GM23338 (cell line): ENCODE measurements around the gene ATAD3B. TPM values are rescaled to one million over a fixed set of nuclear protein-coding genes. Genes with fewer than 3 reads are reported as not detected.
"Not testable (repeated sequence)": the region's sequence is repeated elsewhere in the genome, so short reads cannot be mapped to it uniquely, and the experiment has no call there.

Source experiments
- ATAC-seq: fragments of 200-7000 bp; cut with Tn5 transposase; 3 replicates; pipeline ENCODE4 v1.9.1; 2020
- DNase-seq: peaks from one replicate; pipeline ENCODE4 v3.0.0-alpha.2; 2015; ENCODE audit warnings: low spot score
- H2AFZ ChIP-seq: fragments of 200-600 bp; sonication (generic); 2 replicates; pipeline ENCODE4 v1.8.0; 2016; ENCODE audit warnings: antibody characterized with exemption, mild to moderate bottlenecking, moderate library complexity
- H3F3A ChIP-seq: fragments of 200-600 bp; sonication (generic); replicated peaks from 2 replicates; pipeline ENCODE4 v1.8.0; 2017; ENCODE audit warnings: antibody characterized with exemption, mixed run types, low read depth
- H3K27ac ChIP-seq: fragments of 200-600 bp; sonication (generic); 2 replicates; pipeline ENCODE4 v1.6.1; 2016; ENCODE audit warnings: low read depth
- H3K27me3 ChIP-seq: fragments of 200-600 bp; sonication (generic); 2 replicates; pipeline ENCODE4 v1.8.0; 2016; ENCODE audit warnings: mild to moderate bottlenecking, mixed run types, moderate library complexity; ENCODE audit not compliant: insufficient read depth
- H3K36me3 ChIP-seq: fragments of 200-600 bp; sonication (generic); 2 replicates; pipeline ENCODE4 v1.8.0; 2016; ENCODE audit warnings: mild to moderate bottlenecking; ENCODE audit not compliant: insufficient read depth
- H3K4me1 ChIP-seq: fragments of 200-600 bp; sonication (generic); 2 replicates; pipeline ENCODE4 v1.8.0; 2016; ENCODE audit warnings: mild to moderate bottlenecking, moderate library complexity; ENCODE audit not compliant: insufficient read depth
- H3K4me2 ChIP-seq: fragments of 200-600 bp; sonication (generic); 2 replicates; pipeline ENCODE4 v1.7.1; 2017; ENCODE audit warnings: mixed run types
- H3K4me3 ChIP-seq: fragments of 200-600 bp; sonication (generic); 2 replicates; pipeline ENCODE4 v1.6.1; 2016; ENCODE audit warnings: mixed run types
- H3K79me2 ChIP-seq: fragments of 200-600 bp; sonication (generic); replicated peaks from 2 replicates; pipeline ENCODE4 v1.8.0; 2017; ENCODE audit warnings: mild to moderate bottlenecking; ENCODE audit not compliant: insufficient read depth
- H3K9me2 ChIP-seq: fragments of 200-600 bp; sonication (generic); 2 replicates; pipeline ENCODE4 v1.8.0; 2017; ENCODE audit not compliant: insufficient read depth
- H4K20me1 ChIP-seq: fragments of 200-600 bp; sonication (generic); replicated peaks from 2 replicates; pipeline ENCODE4 v1.8.0; 2017; ENCODE audit warnings: mild to moderate bottlenecking; ENCODE audit not compliant: insufficient read depth
- H3K27ac Mint-ChIP-seq: 2 replicates; pipeline ENCODE4 v1.8.0; 2020; ENCODE audit warnings: inconsistent platforms, mild to moderate bottlenecking, moderate library complexity, mixed read lengths
- H3K27me3 Mint-ChIP-seq: 3 replicates; pipeline ENCODE4 v1.8.0; 2022; ENCODE audit warnings: low read depth, mild to moderate bottlenecking, moderate library complexity, mixed read lengths, inconsistent platforms; ENCODE audit not compliant: insufficient read depth, poor library complexity
- H3K36me3 Mint-ChIP-seq: 3 replicates; pipeline ENCODE4 v1.8.0; 2021; ENCODE audit warnings: low read depth, mild to moderate bottlenecking, inconsistent platforms, moderate library complexity, mixed read lengths
- H3K4me1 Mint-ChIP-seq: 3 replicates; pipeline ENCODE4 v1.8.0; 2020; ENCODE audit warnings: mild to moderate bottlenecking, inconsistent platforms, mixed read lengths
- H3K4me3 Mint-ChIP-seq: 3 replicates; pipeline ENCODE4 v1.8.0; 2021; ENCODE audit warnings: moderate library complexity, mild to moderate bottlenecking, inconsistent platforms, mixed read lengths
- H3K9me3 Mint-ChIP-seq: 3 replicates; pipeline ENCODE4 v1.8.0; 2020; ENCODE audit warnings: moderate library complexity, mild to moderate bottlenecking, inconsistent platforms, mixed read lengths
- CREB1 ChIP-seq: fragments of 250-450 bp; sonication (Bioruptor Pico); IDR thresholded peaks from 2 replicates; pipeline ENCODE4 v1.5.0; 2020; ENCODE audit warnings: low read depth, mild to moderate bottlenecking, moderate library complexity
- EZH2 ChIP-seq: fragments of 200-600 bp; sonication (generic); IDR thresholded peaks from one replicate; pipeline ENCODE4 v1.8.0; 2017; ENCODE audit warnings: antibody characterized with exemption, mild to moderate bottlenecking, low read depth; ENCODE audit not compliant: unreplicated experiment
- JUNB ChIP-seq: IDR thresholded peaks from one replicate; pipeline ENCODE4 v1.6.1; 2016; ENCODE audit warnings: antibody characterized with exemption; ENCODE audit not compliant: unreplicated experiment
- POLR2AphosphoS5 ChIP-seq: IDR thresholded peaks from 2 replicates; pipeline ENCODE4 v1.6.1; 2016; ENCODE audit warnings: antibody characterized with exemption, low read depth
- STAT1 ChIP-seq: IDR thresholded peaks from one replicate; pipeline ENCODE4 v1.6.1; 2016; ENCODE audit warnings: antibody characterized with exemption; ENCODE audit not compliant: unreplicated experiment
- ZNF331 ChIP-seq: fragments of 250-450 bp; sonication (Bioruptor Pico); IDR thresholded peaks from 2 replicates; pipeline ENCODE4 v1.5.0; 2020; ENCODE audit warnings: low read depth, mild to moderate bottlenecking, moderate library complexity
- polyA plus RNA-seq: library from polyadenylated mRNA; unstranded; fragments of >200 nt; fragmentation: Nextera tagmentation; extraction: Ambion mirVana; gene quantifications from 2 replicates; pipeline ENCODE4 v1.2.1, GENCODE V29; 2016
- total RNA-seq: library from RNA; depleted of rRNA; stranded (reverse); fragments of >200 nt; shearing (Covaris generic); gene quantifications from 2 replicates; pipeline ENCODE4 v1.2.3, GENCODE V29; 2014
- TF ChIP-seq, protein P1 (sequence below): fragments of 250-450 bp; sonication (Bioruptor Pico); IDR thresholded peaks from 2 replicates; pipeline ENCODE4 v1.5.0; 2020; ENCODE audit warnings: mild to moderate bottlenecking, moderate library complexity
- TF ChIP-seq, protein P2 (sequence below): IDR thresholded peaks from 2 replicates; pipeline ENCODE4 v1.6.1; 2016; ENCODE audit warnings: antibody characterized with exemption

The ATAD3B gene
- total and polyA plus RNA-seq, 2 experiments from 2014 or later: 37.8 to 63.4 TPM

GRCh38 chr1:1463312-1463711 is 8.3 kb upstream of the ATAD3B start:
- H3K36me3 ChIP-seq: no peaks in the 10 kb centered on the region
- H4K20me1 ChIP-seq: no peaks in the 10 kb centered on the region
- Mint-ChIP-seq H3K36me3 (no peaks in the 10 kb centered on the region), H3K4me1 (no peaks in the 10 kb centered on the region), H3K27me3 (peaks cover 3% of the 10 kb centered on the region), H3K27ac (no peak overlapping the region), H3K4me3 (no peak overlapping the region), H3K9me3 (no peaks in the 10 kb centered on the region)
- H3K4me1 ChIP-seq: no peaks in the 10 kb centered on the region
- H3K9me2 ChIP-seq: no peaks in the 10 kb centered on the region
- no peak overlapping the region for H3K4me3 ChIP-seq
- H2AFZ ChIP-seq: no peak overlapping the region
- H3K4me2 ChIP-seq: no peak overlapping the region
- DNase-seq: no peak
- TF ChIP-seq CREB1 (no peak), ZNF331 (CRISPR knock-in tag) (no peak), STAT1 (no peak), POLR2AphosphoS5 (no peak)
- no peaks in the 10 kb centered on the region for H3K27me3 ChIP-seq
- H3K79me2 ChIP-seq: no peaks in the 10 kb centered on the region
- no peak for ATAC-seq
- no peaks in the 10 kb centered on the region for H3F3A ChIP-seq
- no peak overlapping the region for H3K27ac ChIP-seq

GRCh38 chr1:1468196-1468985 is 3.2 kb upstream of the ATAD3B start:
- ATAC-seq: not testable (repeated sequence)

DNA sequence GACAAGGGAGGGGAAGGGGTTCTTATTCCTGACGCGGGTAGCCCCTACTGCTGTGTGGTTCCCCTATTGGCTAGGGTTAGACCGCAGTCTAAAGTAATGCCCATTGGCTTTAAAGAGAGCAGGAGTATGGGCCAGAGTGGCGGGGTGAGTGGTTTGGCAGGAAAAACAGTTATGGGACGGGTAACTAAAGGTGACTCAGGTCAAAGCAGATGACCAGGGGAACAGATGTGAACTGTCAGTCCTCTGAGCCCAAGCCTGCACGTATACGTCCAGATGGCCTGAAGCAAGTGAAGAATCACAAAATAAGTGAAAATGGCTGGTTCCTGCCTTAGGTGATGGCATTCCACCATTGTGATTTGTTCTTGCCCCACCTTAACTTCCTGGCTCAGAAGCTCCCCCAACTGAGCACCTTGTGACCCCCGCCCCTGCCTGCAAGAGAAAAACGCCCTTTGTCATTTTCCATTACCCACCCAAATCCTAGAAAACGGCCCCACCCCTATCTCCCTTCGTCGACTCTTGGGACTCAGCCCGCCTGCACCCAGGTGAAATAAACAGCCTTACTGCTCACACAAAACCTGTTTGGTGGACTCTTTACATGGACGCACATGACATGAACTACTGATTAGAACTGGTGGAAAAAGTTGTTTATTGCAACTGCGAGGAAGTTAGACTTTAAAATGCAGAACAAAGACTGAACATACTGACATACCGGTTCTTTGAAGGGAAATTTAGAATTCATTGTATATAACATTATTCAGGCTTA is 758 bp upstream of the ATAD3B start:
- Mint-ChIP-seq H3K9me3 (no peaks in the 10 kb centered on the region), H3K36me3 (peaks cover 3% of the 10 kb centered on the region; the same call in 2 of the 3 replicates), H3K4me1 (peaks cover 8% of the 10 kb centered on the region), H3K4me3 (peak overlapping the region; percentile 94), H3K27me3 (peaks cover 9% of the 10 kb centered on the region), H3K27ac (peak overlapping the region; percentile 97)
- Histone ChIP-seq H3K79me2 (peaks cover 24% of the 10 kb centered on the region), H2AFZ (peak overlapping the region; percentile 95; the same call in 1 of the 2 replicates), H3K4me3 (peak overlapping the region; percentile 83), H3K4me2 (peak overlapping the region; percentile 93), H3K4me1 (0 out of 2 replicates have a peak, but pooled peaks cover 3% of the 10 kb centered on the region), H3K27me3 (no peaks in the 10 kb centered on the region), H3K9me2 (no peaks in the 10 kb centered on the region), H3K27ac (peak overlapping the region; percentile 84), H4K20me1 (peaks cover 9% of the 10 kb centered on the region), H3K36me3 (no peaks in the 10 kb centered on the region), H3F3A (peaks cover 18% of the 10 kb centered on the region)
- DNase-seq (peak; percentile 49), ATAC-seq (peak; percentile 26)
- TF ChIP-seq EZH2: no peak
- TF ChIP-seq JUNB: no peak
- TF ChIP-seq, protein P1, sequence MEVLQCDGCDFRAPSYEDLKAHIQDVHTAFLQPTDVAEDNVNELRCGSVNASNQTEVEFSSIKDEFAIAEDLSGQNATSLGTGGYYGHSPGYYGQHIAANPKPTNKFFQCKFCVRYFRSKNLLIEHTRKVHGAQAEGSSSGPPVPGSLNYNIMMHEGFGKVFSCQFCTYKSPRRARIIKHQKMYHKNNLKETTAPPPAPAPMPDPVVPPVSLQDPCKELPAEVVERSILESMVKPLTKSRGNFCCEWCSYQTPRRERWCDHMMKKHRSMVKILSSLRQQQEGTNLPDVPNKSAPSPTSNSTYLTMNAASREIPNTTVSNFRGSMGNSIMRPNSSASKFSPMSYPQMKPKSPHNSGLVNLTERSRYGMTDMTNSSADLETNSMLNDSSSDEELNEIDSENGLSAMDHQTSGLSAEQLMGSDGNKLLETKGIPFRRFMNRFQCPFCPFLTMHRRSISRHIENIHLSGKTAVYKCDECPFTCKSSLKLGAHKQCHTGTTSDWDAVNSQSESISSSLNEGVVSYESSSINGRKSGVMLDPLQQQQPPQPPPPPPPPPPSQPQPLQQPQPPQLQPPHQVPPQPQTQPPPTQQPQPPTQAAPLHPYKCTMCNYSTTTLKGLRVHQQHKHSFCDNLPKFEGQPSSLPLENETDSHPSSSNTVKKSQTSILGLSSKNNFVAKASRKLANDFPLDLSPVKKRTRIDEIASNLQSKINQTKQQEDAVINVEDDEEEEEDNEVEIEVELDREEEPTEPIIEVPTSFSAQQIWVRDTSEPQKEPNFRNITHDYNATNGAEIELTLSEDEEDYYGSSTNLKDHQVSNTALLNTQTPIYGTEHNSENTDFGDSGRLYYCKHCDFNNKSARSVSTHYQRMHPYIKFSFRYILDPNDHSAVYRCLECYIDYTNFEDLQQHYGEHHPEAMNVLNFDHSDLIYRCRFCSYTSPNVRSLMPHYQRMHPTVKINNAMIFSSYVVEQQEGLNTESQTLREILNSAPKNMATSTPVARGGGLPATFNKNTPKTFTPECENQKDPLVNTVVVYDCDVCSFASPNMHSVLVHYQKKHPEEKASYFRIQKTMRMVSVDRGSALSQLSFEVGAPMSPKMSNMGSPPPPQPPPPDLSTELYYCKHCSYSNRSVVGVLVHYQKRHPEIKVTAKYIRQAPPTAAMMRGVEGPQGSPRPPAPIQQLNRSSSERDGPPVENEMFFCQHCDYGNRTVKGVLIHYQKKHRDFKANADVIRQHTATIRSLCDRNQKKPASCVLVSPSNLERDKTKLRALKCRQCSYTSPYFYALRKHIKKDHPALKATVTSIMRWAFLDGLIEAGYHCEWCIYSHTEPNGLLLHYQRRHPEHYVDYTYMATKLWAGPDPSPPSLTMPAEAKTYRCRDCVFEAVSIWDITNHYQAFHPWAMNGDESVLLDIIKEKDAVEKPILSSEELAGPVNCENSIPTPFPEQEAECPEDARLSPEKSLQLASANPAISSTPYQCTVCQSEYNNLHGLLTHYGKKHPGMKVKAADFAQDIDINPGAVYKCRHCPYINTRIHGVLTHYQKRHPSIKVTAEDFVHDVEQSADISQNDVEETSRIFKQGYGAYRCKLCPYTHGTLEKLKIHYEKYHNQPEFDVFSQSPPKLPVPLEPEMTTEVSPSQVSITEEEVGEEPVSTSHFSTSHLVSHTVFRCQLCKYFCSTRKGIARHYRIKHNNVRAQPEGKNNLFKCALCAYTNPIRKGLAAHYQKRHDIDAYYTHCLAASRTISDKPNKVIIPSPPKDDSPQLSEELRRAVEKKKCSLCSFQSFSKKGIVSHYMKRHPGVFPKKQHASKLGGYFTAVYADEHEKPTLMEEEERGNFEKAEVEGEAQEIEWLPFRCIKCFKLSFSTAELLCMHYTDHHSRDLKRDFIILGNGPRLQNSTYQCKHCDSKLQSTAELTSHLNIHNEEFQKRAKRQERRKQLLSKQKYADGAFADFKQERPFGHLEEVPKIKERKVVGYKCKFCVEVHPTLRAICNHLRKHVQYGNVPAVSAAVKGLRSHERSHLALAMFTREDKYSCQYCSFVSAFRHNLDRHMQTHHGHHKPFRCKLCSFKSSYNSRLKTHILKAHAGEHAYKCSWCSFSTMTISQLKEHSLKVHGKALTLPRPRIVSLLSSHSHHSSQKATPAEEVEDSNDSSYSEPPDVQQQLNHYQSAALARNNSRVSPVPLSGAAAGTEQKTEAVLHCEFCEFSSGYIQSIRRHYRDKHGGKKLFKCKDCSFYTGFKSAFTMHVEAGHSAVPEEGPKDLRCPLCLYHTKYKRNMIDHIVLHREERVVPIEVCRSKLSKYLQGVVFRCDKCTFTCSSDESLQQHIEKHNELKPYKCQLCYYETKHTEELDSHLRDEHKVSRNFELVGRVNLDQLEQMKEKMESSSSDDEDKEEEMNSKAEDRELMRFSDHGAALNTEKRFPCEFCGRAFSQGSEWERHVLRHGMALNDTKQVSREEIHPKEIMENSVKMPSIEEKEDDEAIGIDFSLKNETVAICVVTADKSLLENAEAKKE (CRISPR knock-in tag): no peak
- TF ChIP-seq, protein P2, sequence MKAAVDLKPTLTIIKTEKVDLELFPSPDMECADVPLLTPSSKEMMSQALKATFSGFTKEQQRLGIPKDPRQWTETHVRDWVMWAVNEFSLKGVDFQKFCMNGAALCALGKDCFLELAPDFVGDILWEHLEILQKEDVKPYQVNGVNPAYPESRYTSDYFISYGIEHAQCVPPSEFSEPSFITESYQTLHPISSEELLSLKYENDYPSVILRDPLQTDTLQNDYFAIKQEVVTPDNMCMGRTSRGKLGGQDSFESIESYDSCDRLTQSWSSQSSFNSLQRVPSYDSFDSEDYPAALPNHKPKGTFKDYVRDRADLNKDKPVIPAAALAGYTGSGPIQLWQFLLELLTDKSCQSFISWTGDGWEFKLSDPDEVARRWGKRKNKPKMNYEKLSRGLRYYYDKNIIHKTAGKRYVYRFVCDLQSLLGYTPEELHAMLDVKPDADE: no peak

More at GRCh38 chr1:1468196-1468985, 3.2 kb upstream of the ATAD3B start:
- H3K27me3 Mint-ChIP-seq: peaks cover 12% of the 10 kb centered on the region
- H3K27ac Mint-ChIP-seq, H3K9me2 ChIP-seq, H3K4me1 ChIP-seq, H3K4me1 Mint-ChIP-seq, H3K27ac ChIP-seq, DNase-seq, H3K9me3 Mint-ChIP-seq, H3K4me3 Mint-ChIP-seq, H3K4me2 ChIP-seq, H4K20me1 ChIP-seq, H3K4me3 ChIP-seq, H3K27me3 ChIP-seq, H2AFZ ChIP-seq, H3K36me3 Mint-ChIP-seq, H3K36me3 ChIP-seq: not testable (repeated sequence)
- peaks cover 11% of the 10 kb centered on the region for H3K79me2 ChIP-seq
- H3F3A ChIP-seq: peaks cover 13% of the 10 kb centered on the region
